GM21515 (cell line): Measurements from ENCODE around the gene DMKN.

Experiments
- ATAC-seq: cut with Tn5 transposase; IDR thresholded peaks from one replicate; pipeline ENCODE4 v1.9.1; 2021; ENCODE audit not compliant: unreplicated experiment

DMKN gene, protein sequence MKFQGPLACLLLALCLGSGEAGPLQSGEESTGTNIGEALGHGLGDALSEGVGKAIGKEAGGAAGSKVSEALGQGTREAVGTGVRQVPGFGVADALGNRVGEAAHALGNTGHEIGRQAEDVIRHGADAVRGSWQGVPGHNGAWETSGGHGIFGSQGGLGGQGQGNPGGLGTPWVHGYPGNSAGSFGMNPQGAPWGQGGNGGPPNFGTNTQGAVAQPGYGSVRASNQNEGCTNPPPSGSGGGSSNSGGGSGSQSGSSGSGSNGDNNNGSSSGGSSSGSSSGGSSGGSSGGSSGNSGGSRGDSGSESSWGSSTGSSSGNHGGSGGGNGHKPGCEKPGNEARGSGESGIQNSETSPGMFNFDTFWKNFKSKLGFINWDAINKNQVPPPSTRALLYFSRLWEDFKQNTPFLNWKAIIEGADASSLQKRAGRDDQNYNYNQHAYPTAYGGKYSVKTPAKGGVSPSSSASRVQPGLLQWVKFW

DNA sequence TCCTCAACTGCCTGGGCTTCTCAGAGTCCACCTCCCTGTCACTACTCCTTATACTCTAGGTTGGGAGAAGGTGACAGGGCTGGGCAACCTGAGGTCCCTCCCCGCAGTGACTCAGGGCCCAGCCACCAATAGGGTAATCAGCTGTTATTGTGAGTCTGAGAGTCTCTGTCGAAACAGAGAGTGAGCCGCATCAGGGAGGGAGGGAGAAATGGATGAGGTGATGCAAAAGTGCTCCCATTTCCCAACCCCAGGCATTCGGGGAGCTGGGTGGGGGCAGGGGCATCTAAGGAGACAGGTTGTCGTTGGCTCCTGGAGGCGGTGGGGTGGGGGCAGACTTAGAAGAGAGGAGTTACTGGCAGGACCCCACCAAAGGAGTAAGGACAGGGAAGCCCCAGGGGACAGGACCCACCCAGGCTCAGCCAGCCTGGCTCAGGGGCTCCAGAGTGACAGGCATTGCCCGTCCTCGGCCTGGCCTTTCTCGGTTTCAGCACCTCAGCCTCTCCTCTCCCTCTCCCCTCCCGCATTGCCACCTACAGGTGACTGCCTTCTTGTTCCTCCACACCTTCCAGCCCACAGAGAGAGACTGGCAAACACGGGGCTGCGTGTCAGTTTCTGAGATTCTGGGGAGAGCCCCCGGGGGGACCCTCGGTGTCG is at the start of gene DMKN:
Gene DMKN, minus strand, starts transcription at position 22 of the 654 bp plus-strand sequence. CDS start 174 bp downstream, outside the sequence.
- ATAC-seq = no peak

DNA sequence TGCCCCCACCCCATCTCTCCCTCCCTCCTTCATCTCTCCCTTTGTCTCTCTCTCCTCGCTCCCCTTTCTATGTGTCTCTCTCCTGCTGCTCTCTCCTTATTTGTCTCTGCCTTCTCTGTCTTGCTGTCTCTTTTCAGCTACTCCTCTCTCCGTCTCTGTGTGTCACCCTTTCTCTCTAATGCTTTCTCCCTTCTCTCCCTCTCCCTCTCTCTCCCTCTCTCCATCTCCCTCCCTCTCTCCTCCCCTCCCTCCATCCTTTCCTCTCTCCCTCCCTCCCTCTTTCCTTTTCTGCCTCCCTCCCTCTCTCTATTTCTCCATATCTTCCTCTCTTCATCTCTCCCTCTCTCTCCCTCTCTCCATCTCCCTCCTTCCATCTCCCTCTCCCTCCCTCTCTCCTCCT is 49.3 kb upstream of the DMKN start:
- no peak for ATAC-seq

DNA sequence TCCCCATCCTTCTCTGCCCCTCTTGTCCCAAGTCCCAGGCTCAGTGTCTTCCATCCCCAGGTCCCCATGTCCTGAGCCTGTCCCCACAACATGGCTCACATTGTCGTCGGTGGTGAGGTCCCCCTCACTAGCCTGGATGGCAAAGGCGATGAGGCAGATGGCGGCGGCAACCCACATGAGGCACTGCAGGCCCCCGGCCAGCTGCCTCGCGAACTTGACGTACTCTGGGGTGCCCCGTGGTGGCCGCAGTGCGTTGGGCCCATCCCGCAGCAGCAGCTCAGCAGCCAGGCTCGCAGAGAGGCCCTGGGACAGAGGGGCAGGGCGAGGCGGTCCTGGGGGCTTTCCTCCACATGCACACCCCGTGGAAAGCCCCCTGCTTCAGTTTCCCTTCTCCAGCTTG is 48.9 kb upstream of the DMKN start:
- ATAC-seq = no peak

DNA sequence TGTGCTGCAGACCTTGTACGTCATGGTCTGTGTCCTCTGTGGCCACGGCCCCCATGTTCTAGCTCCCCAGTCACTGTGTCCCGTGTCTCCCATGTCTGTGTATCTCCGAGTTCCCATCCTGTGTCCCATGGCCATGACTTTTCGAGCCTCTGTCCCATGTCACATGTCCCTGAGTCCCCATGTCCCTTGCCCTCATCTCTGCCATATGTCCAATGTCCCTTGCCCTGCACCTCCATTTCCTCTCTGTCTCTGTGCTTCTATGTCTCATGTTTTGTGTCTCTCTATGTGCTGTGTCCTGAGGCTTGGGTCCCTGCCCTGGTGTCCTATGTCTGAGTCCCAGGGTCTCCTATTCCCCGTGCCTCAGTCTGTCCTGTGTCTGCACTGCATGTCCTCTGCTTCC is 48.0 kb upstream of the DMKN start:
- ATAC-seq = no peak

DNA sequence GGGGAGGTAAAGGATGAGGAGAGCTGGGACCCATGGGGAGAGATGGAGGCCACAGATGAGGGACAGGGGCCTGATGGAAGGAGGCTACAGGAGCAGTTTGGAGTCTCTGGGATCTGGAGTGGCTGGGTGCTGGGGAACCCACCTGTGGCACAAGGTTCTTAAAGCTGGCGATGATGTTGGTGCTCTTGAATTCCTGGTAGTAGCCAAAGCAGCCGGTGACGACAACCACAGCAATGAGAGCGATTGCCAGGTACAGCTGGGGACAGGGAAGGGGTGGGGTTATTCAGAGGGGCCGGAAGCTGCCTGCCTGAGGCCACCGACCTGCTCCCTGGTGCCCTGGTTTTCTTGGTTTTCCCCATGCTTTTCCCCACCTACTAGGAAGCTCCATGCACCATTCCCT is 47.2 kb upstream of the DMKN start:
- no peak for ATAC-seq

DNA sequence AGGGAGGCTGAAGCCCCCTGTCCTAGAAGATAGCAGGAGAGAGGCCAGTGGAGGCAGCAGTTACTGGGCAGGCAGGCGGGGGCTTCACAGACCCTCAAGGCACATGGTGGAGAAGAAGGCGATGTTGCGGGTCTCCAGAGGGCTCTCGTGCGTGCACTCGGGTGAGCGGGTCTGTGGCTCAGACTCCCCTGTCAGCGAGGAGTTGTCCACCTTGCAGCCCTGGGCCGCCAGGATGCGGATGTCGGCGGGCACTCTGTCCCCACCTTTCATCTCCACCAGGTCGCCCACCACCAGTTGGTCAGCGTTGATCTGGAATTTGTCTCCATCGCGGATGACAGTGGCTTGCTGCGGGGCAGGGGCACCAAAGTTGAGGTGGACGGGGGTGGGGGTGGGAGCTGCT is 46.8 kb upstream of the DMKN start:
- no peak for ATAC-seq

DNA sequence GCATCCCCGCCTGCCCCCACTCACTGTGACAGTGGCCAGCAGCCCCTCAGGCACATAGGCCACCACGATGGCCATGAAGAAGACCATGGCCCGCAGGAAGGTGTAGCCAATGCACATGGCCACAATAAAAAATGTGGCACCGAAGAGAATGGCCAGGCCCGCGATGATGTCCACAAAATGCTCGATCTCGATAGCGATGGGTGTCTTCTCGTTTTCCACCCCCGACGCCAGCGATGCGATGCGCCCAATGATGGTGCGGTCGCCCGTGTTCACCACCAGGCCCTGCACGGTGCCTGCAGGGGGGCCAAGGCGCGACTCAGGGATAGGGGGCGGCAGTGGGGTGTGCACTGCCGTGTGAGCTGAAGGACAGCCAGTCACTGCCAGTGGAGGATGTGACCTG is 46.3 kb upstream of the DMKN start:
- ATAC-seq = no peak

DNA sequence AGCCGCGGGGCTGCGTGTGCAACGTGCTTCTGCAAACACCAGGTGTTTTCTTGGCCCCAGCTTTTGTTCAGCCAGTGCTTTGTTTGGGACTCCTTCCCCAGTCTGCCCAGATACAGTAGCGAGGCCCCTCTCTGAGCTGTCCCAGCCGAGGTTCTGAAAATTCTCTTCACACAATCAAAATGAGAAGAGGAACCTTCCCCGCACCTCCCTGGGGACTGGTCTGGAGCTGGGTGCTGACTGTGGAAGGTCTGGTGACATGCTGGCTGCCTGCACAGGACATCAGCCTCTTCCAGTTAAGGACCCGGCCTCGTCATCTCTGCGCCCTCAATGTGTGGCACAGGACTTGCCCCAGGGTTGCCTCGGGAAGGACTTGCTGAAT is 45.8 kb upstream of the DMKN start:
- peak; percentile 63 for ATAC-seq

DNA sequence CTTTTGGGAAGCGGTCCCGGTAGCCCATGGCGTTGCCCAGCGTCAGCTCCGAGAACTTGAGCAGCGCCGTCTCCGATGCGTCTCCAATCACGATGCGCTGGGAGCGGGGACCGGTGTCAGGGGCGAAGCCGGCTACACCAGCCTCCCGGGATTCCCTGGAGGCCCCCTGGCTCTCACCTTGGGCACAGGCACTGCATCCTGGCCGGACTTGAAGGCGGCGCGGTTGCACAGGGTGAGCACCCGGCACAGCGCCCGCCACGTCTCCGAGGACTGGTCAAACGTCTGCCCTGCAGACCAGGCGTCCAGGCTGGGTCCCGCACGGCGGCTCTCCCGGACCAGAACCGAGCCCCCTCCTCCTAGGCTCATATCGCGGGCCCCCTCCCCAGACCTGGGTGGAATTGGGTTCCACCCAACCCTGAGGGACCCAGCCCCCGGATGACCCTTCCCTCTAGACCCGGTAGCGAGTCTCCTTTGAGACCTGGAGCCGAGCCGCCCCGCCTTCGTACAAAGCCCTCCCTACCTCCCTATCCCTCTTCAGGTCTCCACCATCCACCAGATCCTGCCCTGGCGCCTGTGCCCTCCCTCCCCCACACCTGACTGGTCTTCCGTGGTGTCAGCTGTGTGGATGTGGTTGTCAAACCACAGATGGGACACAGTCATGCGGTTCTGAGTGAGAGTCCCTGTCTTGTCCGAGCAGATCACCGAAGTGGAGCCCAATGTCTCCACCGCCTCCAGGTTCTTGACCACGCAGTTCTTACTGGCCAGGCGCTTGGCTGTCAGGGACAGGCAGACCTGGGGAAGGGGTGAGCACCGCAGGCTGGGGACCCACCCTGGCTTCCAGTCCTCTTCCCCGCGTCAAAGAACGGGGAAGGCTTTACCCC is 45.2 kb upstream of the DMKN start:
- ATAC-seq = peak; percentile 24

DNA sequence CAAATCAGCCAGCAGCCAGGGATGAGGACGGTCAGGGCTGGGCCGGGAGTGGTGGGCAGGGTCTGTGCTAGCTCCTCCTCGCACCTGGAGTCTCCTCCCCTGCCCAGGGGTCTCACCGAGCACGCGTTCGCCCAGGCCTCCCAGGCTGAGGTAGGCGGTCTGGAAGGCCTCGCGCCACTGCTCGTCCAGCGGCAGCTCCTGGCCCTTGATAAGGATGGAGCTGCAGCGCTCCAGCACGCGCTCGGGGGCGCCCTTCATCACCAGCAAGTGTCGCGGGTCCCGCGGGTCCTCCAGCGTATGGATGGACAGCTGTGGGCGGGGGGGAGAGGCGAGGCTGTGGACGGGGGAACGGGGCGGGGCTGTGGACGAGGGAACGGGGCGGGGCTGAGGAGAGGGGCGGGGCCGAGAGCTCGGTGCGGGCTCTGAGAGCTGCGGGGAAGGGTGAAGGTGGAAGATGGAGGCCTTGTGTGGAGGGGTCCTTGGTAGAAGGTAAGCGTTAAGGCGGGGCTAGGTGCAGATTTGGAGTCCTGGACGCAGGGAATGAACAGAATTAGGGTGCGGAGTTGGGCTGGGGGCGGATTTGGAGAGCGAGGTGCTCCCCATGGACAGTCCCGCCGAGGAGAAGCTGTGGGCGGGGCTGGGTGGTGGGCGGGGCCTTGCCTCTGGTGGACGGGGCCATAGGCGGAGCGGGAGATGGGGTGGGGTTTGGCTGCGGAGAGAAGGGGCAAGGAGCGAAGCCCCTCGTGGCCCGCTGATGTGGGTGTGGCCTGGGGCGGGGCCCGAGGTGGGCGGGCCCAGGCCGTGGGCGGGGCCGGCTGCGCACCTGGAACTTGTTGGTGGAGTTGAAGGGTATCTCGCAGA is 44.3 kb upstream of the DMKN start:
- no peak for ATAC-seq

DNA sequence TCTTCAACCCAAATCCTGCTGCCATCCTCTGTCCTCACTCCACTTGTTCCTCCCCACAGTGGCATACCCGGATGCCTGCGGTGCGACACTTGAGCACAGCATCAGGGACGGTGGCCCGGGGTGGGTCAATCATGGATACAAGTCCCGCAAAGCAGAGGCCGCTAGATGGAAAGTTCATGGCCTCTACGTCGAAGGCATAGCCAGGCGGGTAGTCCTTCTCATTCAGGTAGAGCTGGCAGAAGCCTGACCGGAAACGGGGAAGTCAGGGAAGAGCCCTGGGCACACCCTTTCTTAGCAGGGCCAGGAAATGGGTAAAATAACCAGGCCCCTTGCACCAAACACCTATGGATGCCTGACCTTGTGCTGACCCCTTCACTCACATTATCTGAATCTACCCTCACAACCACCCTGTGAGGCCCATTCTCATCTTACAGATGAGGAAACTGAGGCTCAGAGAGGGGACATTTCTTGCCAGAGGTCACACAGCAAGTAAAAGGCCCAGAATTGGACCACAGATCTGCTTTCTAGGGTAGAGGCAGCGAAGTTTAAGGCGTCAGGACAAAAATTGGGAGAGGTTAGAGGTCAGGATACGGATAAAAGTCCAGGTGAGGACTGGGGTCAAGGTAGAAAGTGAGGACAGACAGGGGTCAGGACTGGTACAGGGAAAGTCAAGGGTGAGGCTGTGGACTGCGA is 43.5 kb upstream of the DMKN start:
- no peak for ATAC-seq

DNA sequence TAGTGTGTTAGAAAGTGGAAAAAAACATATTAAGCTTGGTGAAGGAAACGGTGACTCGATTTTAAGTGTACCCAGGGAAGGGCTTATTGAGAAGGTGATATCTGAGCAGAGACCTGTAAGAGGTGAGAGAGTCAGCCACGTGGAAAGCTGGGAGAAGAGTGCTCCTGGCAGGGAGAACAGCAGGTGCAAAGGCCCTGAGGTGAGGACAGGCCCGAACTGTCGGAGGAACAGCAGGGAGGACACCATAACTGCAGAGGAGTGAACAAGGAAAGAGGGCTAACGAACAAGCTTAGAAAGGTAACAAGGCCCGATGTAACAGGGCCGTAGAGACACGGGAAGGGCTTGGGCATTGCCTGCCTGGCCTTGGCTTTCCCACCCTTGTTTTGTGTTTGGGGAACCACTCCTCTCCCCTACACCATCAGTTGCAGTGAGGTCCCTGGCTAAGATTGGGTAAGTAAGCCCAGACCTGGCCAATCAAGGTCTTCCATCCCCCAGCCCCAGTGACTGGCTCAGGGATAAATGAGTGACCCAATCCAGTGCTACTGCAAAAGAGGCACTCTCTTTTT is 42.7 kb upstream of the DMKN start:
- ATAC-seq = no peak

DNA sequence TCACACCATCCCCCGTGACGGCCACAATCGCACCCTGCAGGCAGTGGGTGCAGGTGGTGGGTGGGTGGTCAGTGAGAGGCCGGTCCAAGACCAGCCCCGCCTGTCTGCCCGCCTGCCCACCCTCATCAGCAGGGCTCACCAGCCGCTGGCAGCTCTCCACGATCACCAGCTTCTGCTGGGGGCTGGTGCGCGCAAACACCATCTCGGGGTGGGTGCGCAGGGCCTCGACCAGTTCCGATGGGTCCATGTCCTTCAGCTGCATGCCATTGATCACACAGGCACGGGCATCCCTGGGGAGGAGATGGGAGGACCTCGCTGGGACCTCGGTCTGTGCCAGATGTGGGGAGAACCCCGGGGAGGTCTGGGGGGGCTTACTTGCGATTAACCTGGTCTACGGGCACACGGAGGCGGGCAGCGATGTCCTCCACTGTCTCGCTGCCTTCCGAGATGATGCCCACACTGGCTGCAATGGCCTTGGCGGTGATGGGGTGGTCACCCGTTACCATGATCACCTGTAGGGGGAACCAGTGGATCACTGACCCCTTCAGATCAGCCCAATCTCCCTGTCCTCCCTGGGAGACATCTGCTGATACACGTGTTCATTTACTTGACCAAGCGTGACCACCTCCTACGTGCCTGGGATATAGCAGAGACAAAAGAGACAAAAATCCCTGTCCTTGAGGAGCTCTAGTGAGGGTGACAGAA is 42.0 kb upstream of the DMKN start:
- no peak for ATAC-seq

DNA sequence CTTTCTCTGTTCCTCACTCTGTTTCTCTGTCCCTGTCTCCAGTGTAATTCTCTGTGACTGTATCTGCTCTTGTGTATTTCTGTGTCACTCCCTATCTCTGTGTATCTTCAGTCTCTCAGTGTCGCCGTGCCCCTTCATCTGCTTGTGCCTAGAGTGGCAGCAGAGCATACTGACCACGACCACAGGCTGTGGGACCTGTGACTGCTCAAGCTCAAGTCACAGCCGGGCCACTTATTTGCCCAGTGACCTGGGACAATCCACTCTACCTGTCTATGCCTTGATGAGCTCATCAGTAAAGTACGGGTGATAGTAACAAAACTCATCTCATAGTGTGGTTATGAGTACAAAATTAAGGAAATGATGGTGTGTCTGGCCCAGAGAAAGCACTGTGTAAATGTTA is 40.6 kb upstream of the DMKN start:
- no peak for ATAC-seq

DNA sequence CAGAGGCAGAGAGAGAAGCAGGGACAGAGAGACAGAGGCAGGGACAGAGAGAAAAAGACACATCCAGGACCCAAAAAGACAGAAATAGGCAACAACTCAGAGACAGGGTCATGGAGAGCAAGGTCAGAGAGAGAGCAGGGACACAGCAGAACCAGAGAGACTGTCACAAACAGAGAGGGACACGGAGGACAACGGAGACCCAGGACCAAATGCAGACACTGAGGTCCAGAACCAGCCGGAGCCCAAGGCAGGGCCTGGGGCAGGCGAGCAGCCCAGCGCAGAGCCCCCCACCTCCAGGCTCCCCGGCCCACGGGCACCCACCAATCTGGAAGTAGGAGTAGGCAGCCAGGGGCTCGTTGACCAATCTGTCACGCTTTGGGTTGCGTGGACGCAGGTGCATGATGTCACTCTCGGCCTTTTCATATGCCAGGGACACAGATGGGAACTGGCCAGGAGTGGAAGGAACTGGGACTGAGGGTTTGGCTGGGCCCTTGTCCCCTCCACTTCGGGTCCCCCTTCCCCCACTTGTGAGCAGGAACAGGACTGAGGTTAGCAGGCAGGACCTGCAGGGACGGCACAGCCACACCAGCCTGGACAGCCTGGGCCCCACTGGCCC is 40.0 kb upstream of the DMKN start:
- ATAC-seq = no peak

DNA sequence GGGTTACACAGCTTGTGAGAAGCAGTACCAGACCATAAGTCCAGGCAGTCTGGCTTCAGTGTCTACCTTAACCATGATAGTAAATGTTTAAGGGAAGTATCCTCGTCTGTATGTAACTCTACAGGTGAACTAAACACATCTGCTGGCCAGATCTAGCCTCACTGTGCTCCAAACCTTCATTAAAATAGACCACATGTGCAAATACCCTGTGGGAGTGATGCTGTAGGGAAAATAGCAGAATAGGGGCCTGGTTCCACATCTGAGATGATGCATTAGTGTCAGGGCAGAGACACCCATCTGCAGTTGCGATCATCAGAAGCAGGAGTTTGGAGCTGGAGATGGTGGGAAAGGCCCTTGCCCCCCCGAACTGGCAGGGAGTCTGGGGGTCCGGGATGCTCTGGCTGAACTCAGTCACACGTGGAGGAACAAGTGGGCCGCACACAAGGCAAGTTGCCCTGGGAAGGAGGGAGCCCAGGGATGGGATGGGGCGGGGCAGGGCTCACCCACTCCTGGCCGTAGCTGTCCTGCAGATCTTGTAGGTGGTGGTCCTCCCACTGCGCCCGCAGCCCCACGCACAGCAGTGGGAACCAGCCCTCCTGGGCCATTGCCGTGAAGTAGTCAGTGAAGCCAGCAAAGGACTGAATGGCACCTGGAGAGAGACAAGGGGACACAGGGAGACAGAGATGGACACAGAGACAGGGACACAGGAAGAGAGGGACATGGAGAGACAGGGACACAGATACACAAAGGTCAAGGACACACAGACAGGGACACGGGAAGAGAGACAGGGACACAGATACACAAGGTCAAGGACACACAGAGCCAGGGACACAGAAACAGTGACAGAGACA is 39.3 kb upstream of the DMKN start:
- ATAC-seq = no peak

DNA sequence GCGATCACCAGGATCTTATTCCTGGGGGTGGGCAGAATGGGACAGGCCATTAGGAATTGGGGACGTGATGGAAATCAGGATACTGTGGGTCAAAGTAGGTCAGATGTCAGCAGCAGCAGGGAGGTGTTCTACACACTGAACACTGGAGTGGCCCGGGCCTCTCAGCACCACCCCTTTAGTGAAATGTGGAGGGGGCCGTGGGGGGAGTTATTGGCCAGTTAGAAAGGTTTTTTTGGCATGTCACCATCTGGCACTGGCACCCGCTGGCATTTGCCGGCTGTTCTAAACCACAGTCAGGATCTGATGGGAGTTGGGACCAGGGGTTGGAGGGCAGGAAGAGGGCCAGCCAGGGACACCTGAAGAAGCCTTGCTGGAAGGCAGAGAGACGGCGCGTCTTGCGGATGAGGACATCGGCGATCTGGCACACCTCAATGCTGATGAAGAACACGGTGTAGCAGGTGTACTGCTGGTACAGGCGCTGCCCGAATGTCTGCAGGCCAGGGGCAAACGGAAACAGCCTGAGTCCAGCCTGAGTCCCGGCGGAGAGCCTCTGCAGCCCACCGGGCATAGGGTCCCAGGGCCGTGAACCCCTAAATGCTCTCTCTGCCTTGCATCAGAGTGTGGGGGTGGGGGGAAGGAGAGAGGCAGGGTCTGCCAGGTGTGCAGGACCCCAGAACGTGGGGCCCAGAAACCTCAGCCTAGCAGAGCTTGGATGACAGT is 37.8 kb upstream of the DMKN start:
- ATAC-seq = no peak
